Measurements from ENCODE around the gene CMTM3.
A peak's percentile ranks its signal among the peaks of the same experiment; 100 is the strongest.
"Not testable (repeated sequence)": the region's sequence is repeated elsewhere in the genome, so short reads cannot be mapped to it uniquely, and the experiment has no call there.

Gene CMTM3

GRCh38 chr16:66637806-66638205 lies 33.3 kb downstream of the CMTM3 start:
- DNase-seq: no peak

DNA sequence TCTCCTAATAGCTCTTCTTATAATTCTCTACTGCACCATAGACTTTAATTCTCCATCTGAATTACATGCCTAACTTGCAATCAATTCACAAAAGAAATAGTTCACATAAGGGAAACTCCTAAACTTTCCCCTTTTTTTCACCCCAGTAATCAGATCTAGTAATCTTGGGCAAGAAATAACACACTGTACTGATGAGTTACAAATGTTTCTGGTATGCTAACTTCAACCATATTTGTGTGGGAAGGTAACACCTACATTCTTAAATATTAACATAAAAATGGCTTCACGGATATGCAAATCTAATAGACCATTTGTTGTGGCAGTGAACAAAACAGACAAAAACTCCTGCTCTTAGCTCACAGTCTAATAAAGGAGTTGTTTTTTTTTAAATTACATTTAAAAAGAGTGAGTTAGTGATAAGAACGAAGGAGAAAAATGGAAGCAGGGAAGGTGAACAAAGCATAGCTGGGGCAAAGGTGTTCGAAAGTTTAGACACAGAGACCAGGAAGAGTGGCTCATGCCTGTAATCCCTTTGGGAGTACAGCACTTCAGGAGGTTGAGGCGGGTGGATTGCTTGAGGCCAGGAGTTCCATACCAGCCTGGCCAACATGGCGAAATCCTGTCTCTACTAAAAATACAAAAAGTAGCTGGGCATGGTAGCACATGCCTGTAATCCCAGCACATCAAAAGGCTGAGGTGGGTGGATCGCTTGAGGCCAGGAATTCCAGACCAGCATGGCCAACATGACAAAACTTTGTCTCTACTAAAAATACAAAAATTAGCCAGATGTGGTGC lies 34.8 kb downstream of the CMTM3 start:
- no peak for DNase-seq

DNA sequence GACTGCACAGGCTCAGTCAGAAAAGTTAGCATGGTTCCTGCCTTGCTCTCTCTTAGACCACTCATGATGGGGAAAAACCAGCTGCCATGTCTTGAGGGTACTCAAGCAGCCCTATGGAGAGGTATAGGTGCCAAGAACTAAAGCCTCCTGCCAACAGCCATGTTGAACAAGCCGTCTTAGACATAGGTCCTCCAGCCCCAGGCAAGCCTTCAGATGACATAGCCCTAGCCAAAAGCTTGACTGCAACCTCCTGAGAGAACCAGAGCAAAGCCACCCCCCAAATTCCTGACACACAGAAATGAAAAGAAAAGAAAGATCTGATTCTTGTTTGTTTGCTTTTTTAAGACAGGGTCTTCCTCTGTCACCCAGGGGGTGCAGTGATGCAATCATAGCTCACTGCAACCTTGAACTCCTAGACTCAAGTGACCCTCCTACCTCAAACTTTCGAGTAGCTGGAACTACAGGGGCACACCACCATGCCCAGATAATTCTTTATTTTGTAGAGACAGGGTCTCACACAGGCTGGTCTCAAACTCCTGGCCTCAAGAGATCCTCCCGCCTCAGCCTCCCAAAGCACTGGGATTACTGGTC lies 36.3 kb downstream of the CMTM3 start:
- DNase-seq: no peak

GRCh38 chr16:66641387-66641786 lies 36.9 kb downstream of the CMTM3 start:
- no peak for DNase-seq

- no peak for DNase-seq
Observed at GRCh38 chr16:66647866-66648265, 43.4 kb downstream of the CMTM3 start.

- DNase-seq: no peak
Observed at GRCh38 chr16:66649167-66649566, 44.7 kb downstream of the CMTM3 start.

DNA sequence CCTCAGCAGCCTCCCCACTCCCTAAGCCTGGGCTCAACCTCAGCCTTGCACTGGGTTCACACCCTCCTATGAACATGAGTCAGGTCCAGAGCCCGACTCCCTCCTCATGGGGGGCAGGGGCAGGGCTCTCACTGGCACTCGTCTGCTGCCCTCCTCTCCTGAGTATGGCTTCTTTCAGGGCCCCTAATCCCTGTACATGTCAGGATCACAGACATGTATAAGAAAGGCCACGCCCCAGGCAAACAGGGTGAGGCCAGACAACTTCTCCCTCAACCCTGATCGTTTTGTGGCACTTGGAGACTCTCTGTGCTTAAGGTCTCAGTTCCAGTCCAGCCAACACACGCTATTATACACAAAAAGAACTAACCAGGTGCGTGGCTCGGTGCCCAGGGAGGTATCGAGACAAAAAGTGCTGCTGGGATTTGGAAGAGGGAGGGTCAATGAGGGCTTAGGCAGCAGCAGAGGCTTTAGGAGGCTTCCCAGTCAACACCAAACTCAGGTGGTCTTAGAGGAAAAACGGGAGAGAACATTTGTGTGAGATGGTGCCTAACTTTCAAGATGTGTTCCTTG lies 45.2 kb downstream of the CMTM3 start:
- no peak for DNase-seq

DNA sequence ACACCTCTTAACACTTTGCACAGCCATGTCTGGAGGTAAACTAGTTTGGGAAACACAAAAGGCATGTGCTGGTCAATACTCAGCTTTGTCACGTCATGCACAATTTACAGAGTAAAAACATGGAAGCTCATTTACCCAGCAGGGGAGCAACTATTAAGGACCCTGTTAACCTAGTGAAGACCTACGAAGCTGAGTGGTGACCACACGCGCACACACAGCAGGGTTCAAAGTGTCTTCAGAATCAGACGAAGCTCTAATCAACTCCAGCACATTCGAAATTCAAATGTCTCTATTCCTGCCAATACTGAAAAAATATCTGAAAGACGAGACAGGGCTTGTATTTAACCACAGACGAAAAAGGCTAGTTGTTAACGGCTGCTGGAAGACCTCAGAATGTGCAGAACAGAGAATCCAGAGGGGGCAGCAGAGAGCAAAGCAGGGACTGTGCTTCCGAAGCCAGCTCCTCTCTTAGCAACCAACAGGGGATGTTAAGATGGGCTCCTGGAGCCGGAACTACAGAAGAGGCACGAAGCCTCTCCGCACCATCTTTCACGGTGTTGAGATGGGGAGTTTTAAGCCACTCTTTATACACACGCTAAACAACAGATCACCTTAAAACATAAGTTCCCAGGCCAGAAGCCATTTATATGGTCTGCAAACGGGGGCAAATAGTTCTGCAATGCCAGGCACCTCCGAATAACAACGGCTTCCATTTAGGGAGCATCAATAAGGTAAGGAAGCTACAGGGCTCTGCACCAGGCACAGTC lies 46.4 kb downstream of the CMTM3 start:
- DNase-seq: peak; percentile 74

DNA sequence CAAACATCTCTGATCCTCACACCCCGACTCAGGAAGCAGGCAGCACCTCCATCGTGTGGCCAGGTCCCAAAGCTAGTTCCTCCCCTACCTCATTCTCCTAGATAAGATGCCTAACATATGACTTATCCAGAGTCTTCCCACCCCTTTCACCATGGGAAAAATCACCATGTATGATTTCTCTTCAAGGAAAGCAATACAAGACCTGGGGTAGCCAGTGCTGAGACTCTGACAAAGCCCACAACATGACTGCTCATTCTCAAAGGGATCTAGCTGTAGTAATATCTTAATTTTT lies 46.9 kb downstream of the CMTM3 start:
- DNase-seq: no peak

DNA sequence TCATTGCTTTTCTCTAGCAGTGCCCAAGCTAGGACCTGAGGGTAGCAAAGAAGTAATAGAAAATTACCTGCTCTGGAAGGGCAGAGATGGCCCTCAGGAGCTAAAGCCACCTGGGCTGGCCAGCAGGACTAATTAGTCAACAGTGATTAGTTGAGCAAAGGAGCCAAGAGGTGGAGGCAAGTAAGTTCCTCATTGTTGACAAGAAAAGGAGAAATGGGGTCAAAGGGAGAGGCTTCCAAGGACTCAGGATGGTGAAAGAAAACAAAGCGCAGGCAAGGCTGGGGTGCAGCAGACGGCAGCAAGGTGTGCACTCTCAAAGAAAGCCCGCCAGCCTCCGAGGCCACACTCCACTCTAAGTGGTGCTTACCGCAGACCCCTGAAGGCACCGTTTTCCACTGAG lies 47.5 kb downstream of the CMTM3 start:
- DNase-seq: no peak

DNA sequence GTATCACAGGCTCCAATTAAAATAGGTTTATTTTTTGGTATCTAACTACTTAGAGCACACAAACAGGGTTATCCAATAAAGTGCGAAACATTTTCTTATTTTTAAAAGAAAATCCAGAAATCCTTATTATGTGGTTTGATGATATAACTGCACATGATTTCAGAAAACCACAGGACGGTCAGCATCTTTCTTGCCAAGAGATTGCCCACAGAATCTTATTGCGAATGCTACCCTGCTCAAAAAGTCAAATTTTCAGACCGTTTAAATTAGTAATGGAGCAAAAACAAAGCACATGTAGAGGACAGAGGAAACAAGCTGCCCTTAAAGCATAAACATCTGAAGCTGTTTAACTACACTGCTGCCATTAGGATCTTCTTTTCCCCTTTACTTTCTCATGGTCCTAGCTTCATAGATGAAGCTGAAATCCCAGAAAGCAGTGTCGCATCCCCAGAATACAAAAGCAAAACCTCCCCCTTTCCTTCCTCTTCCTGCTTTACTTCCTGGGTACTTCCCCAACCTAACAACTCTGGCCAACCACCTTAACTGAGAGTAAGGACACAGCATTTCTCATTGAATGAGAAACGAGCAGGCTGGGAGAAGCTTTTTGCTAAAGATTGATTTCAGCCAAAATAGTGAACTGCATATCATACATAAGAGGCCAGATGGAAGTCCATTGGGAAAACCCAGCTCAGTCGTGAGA lies 48.3 kb downstream of the CMTM3 start:
- no peak for DNase-seq

DNA sequence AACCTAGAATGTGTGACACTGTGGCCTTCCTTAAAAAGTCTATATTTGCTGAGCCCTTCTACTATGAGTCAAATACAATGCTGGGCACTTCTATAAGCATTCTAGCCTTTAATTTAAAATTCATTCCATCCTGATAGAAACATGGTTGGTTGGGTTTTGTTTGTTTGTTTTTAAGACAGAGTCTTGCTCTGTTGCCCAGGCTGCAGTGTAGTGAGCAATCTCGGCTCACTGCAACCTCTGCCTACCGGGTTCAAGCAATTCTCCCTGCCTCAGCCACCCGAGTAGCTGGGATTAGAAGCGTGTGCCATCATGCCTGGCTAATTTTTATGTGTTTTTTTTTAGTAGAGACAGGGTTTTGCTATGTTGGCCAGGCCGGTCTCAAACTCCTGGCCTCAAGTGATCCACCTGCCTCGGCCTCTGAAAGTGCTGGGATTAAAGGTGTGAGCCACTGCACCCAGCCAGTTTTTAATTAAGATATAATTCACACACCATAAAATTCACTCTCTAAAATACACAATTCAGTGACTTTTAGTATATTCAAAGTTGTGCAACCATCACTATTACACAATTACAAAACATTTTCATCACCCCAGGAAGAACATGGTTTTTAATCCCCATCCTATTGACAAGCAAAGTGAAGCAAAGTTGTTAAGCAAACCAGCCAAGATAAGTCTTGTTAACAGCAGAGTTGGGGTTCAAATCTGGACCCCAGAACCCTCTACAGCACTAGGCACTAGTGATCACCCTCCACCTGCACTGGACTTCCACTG lies 49.3 kb downstream of the CMTM3 start:
- no peak for DNase-seq

- no peak for DNase-seq
Observed at GRCh38 chr16:66656547-66656946, 52.0 kb downstream of the CMTM3 start.

DNA sequence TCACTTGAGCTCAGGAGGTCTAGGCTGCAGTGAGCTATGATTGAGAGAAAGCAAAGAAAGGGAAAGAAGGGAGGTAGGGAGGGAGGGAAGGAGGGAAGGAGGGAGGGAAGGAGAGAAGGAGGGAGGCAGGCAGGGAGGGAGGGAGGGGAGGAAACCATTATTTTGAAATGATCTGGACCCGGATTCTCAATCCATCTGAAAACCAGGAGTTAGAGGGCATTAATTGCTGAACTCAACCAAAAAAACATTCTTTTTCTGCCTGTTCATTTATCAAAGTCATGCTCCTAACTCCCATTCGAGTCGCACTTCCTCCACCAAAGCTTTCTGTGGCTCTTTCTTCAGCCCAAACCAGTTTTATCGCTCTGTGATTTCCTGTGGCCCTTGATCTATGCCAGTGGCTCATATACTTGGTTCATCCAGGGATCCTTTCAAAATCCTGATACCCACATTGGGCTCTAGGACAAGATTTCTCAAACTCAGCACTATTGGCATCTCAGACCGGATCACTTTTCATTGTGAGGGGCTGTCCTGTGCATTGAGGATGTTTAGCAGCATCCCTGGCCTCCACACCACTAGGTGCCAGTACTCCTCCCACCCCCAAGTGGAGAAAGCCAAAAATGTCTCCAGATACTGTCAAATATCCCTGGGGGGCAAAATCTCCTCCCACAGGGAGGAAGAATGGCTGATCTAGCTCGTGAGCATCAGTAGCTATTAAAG lies 53.8 kb downstream of the CMTM3 start:
- peak; percentile 54 for DNase-seq

GRCh38 chr16:66658860-66659190 lies 54.3 kb downstream of the CMTM3 start:
- no peak for DNase-seq

DNA sequence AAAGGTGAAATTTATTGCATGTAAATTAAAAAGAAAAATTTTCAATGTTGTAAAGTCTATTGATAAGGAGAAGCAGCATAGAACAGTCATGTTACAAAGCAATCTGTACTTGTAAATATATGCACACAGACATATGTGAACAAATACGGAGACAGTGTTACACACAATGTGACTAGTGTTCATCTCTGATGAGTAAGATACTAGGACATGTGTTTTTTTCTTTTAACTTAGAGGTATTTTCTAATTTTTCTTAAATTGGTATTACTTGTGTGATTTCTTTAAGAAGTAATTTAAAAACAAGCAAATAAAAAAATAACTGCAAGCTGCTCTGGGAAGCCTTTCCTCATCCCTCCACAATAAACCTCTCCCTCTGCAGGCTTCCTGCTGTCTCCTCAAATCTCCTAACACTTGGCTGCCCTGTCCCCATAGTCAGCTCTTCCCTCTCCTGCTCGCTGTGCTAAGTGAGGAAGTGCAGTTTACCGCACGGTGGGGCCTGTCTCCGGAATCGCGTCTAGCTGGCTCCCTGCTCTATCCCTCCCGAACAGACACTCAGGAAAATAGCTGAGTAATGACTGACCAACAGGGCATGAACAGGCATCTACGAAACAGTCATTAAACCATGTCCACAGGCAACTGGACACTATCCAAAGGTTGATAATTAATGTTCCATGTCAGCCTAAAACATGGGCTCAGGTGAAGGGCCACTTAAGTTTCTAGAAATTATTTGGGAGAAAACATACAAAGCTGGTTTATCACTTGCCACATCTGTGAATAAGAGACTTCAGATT lies 56.1 kb downstream of the CMTM3 start:
- no peak for DNase-seq

- no peak for DNase-seq
Observed at GRCh38 chr16:66661210-66661560, 56.7 kb downstream of the CMTM3 start.

DNA sequence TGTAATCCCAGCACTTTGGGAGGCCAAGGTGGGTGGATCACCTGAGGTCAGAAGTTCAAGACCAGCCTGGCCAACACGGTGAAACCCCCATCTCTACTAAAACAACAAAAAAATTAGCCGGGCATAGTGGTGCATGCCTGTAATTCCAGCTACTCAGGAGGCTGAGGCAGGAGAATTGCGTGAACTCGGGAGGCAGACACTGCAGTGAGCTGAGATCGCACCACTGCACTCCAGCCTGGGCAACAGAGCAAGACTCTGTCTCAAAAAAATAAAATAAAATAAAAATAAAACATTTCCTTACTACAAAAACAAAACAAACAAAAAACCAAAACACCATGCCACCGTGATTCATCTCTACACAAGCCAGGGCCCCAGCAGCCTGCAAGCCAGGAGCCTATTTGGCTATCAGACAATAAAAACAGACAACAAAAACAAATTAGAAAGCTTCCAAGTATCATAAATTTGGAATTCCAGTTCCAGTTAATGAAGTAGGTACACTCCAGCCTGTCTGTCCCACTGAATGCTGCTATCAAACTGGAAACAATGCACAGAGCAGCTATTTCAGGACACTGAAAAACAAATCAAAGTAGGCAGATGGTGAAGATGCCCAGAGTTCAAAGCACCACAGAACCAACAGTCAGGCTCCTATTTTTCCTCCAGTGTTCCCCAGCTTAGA lies 57.3 kb downstream of the CMTM3 start:
- DNase-seq: not testable (repeated sequence)

DNA sequence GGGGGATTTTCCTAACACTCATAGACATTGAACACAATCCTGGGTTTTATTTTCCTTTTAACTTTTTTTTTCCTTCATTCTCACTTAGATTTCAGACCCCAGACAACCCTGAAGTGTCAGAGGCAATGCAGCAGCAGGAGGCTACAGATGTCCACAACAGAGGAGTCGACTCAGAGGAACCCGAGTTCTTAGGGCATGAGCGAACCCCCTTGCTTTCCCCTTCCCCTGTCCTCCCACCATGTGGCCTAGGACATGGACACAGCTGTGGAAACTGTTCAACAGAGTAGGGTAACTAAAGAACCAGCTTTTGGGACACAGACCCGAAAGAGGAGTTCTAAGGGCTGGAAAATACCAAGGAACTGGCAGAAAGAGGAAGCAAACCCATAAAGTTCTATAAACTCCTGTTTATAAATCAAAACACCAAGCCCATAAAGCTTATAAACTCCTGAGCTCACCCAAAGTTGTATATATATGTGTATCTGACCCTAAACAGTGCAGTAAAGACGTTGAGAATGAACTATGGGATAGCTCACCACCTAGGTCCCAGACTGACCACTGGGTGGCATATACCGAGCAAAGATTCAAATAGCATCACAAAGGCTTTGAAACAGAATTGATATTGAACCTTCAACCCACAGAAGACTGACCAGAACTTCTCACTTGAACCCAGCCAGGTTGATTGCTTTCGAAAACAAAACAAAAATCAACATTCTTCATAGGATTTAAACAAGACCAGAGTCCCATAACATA lies 58.1 kb downstream of the CMTM3 start:
- no peak for DNase-seq
